Measurements from ENCODE around the gene MEP1A. TPM values are rescaled to one million over a fixed set of nuclear protein-coding genes. Genes with fewer than 3 reads are reported as not detected.

The MEP1A gene
- total RNA-seq, 6 experiments from 2014 or later: 0.07 to 0.18 TPM; not detected in 4

DNA sequence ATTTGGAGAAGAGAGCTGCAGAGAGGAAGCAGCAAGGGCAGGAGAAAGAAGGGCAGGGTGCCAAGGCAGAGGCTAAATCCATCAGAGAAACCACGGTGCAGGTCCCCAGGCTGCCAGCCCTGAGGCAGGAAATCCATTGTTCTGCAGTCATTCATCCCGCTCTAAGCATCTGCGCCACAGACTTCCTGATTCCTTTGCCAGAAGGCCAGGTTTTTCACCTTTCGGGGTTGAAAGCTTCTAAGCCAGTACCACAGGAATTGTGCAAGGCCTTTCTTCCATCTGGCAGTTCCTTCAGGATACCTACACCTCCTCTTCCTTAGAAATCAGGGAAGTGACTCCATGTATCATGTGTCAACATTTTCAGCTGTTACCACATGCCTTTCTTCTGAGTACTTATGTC lies 82.9 kb downstream of the MEP1A start:
- DNase-seq (peak in 2 of 3 donors; percentile 29 to 47), ATAC-seq (peak in 3 of 4 donors; percentile 51 to 66 (median 54))
- no peak overlapping the region for H3K27ac ChIP-seq
- no peaks in the 10 kb centered on the region for H3K9me3 ChIP-seq
- H3K27me3 ChIP-seq: no peaks in the 10 kb centered on the region
- H3K4me3 ChIP-seq: no peak overlapping the region
- no peaks in the 10 kb centered on the region for H3K4me1 ChIP-seq
- intact Hi-C loops (cut with DNase I): no loop called here
- no peaks in the 10 kb centered on the region for H3K36me3 ChIP-seq
- TF ChIP-seq, protein P1, sequence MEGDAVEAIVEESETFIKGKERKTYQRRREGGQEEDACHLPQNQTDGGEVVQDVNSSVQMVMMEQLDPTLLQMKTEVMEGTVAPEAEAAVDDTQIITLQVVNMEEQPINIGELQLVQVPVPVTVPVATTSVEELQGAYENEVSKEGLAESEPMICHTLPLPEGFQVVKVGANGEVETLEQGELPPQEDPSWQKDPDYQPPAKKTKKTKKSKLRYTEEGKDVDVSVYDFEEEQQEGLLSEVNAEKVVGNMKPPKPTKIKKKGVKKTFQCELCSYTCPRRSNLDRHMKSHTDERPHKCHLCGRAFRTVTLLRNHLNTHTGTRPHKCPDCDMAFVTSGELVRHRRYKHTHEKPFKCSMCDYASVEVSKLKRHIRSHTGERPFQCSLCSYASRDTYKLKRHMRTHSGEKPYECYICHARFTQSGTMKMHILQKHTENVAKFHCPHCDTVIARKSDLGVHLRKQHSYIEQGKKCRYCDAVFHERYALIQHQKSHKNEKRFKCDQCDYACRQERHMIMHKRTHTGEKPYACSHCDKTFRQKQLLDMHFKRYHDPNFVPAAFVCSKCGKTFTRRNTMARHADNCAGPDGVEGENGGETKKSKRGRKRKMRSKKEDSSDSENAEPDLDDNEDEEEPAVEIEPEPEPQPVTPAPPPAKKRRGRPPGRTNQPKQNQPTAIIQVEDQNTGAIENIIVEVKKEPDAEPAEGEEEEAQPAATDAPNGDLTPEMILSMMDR (IDR thresholded peaks at IDR 0.05): no peak
- no peak for TF ChIP-seq POLR2A (IDR thresholded peaks at IDR 0.05)
- WGBS (ENCODE audit: insufficient coverage, low coverage, low lambda C conversion rate, missing lambda C conversion rate): 10% methylated on average over 2 of the region's 4 CpGs

DNA sequence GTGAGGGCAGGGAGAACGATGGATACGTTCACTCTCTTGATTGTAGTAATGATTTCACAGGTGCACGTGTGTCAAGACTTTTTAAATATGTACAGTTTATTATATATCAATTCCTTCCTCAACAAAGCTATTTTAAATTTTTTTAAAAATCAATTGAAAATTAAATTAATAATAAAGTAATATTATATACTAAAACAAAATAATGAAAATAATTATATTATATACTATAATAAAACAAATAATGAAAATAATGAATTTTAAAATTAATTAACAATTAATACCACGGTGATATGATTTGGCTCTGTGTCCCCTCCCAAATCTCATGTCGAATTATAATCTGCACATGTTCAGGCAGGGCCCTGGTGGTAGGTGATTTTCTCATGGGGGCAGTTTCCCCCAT lies 85.8 kb downstream of the MEP1A start:
- intact Hi-C loops (cut with DNase I): no loop called here

DNA sequence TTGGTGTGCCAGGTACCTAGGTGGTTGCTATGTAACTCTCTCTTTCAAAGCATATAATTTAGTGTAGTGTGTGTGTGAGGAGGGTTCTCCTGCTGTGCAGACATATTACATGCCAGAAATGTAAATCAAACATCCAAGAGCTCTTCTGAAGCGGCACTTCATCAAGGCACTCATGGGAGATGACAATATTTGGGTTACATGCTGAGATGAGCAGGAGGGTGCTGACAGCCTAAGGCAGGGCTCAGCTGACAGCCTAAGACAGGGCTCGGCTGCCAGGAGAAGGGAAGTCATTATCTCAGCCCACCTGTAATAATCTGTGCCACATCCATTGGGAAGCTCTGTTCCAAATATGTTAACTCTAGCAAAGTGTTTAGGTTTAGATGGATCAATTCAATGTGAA lies 89.5 kb downstream of the MEP1A start:
- Histone ChIP-seq H3K4me1 (no peaks in the 10 kb centered on the region), H3K36me3 (no peaks in the 10 kb centered on the region), H3K27ac (no peak overlapping the region), H3K4me3 (no peak overlapping the region), H3K9me3 (no peaks in the 10 kb centered on the region), H3K27me3 (no peaks in the 10 kb centered on the region)
- ATAC-seq (no peak), DNase-seq (no peak)
- intact Hi-C loops (cut with DNase I): no loop called here
- no peak for TF ChIP-seq POLR2A (IDR thresholded peaks at IDR 0.05)
- TF ChIP-seq, protein P1 (IDR thresholded peaks at IDR 0.05): no peak
- 82% methylated on average over 2 of the region's 2 CpGs for WGBS (ENCODE audit: insufficient coverage, low coverage, low lambda C conversion rate, missing lambda C conversion rate)

More for the DNA sequence above, 85.8 kb downstream of the MEP1A start:
- H3K9me3 ChIP-seq: no peaks in the 10 kb centered on the region
- H3K4me1 ChIP-seq: no peaks in the 10 kb centered on the region
- no peak overlapping the region for H3K27ac ChIP-seq
- DNase-seq: no peak
- no peaks in the 10 kb centered on the region for H3K27me3 ChIP-seq
- TF ChIP-seq POLR2A (IDR thresholded peaks at IDR 0.05): no peak
- TF ChIP-seq, protein P1 (IDR thresholded peaks at IDR 0.05): no peak
- no peak for ATAC-seq
- no peaks in the 10 kb centered on the region for H3K36me3 ChIP-seq
- H3K4me3 ChIP-seq: no peak overlapping the region
- WGBS (ENCODE audit: insufficient coverage, low coverage, low lambda C conversion rate, missing lambda C conversion rate): 69% methylated on average over 5 of the region's 5 CpGs

DNA sequence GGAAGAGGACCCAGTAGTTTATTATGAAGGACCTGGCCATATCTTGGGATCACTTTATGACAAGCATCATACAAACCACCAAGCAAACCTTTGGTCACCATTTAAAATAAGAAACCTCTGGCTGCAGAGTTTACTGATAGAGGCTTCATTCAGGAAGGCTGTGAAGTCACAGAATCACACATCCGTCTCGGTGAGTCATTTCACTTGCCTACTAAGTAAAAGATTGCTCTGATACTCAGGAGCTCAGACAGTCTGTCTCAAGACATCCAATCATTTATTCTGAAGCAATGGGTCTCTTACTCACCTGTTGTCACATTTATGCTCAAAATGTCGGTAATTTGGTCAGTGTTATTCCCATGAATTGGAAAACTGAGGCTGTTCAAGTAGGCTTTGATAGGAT lies 94.8 kb downstream of the MEP1A start:
- H3K27ac ChIP-seq: no peak overlapping the region
- 29% methylated on average over 3 of the region's 3 CpGs for WGBS (ENCODE audit: insufficient coverage, low coverage, low lambda C conversion rate, missing lambda C conversion rate)
- H3K4me3 ChIP-seq: no peak overlapping the region
- peak in 2 of 4 donors; percentile 25 to 31 for ATAC-seq
- H3K4me1 ChIP-seq: no peaks in the 10 kb centered on the region
- intact Hi-C loops (cut with DNase I): no loop called here
- TF ChIP-seq, protein P1 (IDR thresholded peaks at IDR 0.05): no peak
- TF ChIP-seq POLR2A (IDR thresholded peaks at IDR 0.05): no peak
- H3K36me3 ChIP-seq: no peaks in the 10 kb centered on the region
- H3K9me3 ChIP-seq: no peaks in the 10 kb centered on the region
- H3K27me3 ChIP-seq: no peaks in the 10 kb centered on the region
- DNase-seq: no peak

DNA sequence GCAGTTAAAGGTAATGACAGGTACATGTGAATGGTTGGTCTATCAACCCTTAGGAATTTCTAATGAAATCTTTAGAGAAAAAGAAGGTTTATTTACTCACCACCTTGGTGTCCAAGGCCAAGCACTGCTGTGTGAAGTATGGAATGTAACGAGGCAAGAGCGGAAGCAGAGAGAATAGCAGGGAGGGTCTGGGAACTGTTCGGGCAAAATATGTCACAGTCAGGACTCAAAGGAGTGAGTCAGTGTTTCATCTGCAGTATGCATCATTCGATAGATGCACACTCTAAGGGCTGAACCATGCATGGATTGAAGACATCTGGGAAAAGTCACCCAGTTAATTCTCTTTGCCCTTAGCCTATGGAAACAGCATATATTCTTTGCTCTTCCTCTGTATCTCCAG lies 95.4 kb downstream of the MEP1A start:
- no peak overlapping the region for H3K4me3 ChIP-seq
- ATAC-seq (no peak), DNase-seq (no peak)
- peaks cover 0 to 2% (median 0%) of the 10 kb centered on the region in 4 donors for H3K4me1 ChIP-seq
- intact Hi-C loops (cut with DNase I): no loop called here
- TF ChIP-seq POLR2A (IDR thresholded peaks at IDR 0.05): no peak
- TF ChIP-seq, protein P1 (IDR thresholded peaks at IDR 0.05): no peak
- H3K9me3 ChIP-seq: no peaks in the 10 kb centered on the region
- no peaks in the 10 kb centered on the region for H3K36me3 ChIP-seq
- no peak overlapping the region for H3K27ac ChIP-seq
- WGBS (ENCODE audit: insufficient coverage, low coverage, low lambda C conversion rate, missing lambda C conversion rate): 93% methylated on average over 3 of the region's 4 CpGs
- H3K27me3 ChIP-seq: no peaks in the 10 kb centered on the region

All from right lobe of liver (tissue), 6 donors.